ENCODE measurements around the gene BRAT1. TPM values are rescaled to one million over a fixed set of nuclear protein-coding genes. Genes with fewer than 3 reads are reported as not detected.
A peak's percentile ranks its signal among the peaks of the same experiment; 100 is the strongest.

BRAT1 gene
- total and polyA plus RNA-seq, 2 donors (not counting 1 experiment from before 2014, with no cell fraction given): 36.8 to 68.3 TPM

GRCh38 chr7:2558629-2559282 lies 3.4 kb upstream of the BRAT1 start, which contains the start of gene IQCE:
IQCE (plus strand) TSS chr7:2558979; CDS start chr7:2559182, 203 bp downstream.
- POLR2A ChIA-PET: interaction anchor here (0.8 to 1.4 kb wide), 3 partner anchors 29 to 48 kb away, joined by 7 to 11 read pairs (median 10); no protein-coding TSS in a partner anchor
- no peaks in the 10 kb centered on the region for H3K9me3 ChIP-seq (ENCODE audit: control extremely low read depth in 1 of 3, control insufficient read depth in 2 of 3, insufficient read depth in 1 of 3, low read length in 2 of 3)
- CTCF ChIA-PET: interaction anchor here (0.8 to 1.7 kb wide), 5 partner anchors 9 to 151 kb away, joined by 3 to 6 read pairs (median 3); no protein-coding TSS in a partner anchor
- peak; percentile 92 for DNase-seq
- no peaks in the 10 kb centered on the region for H3K27me3 Mint-ChIP-seq
- H3K27ac ChIP-seq (ENCODE audit: low read length in 2 of 2): peak within 1 kb of the TSS in 1 of 2 donors; percentile 49
- H3K27me3 ChIP-seq (replicated peaks in 1 of 4; ENCODE audit: control extremely low read depth in 1 of 4, control insufficient read depth in 3 of 4, insufficient read depth in 4 of 4, low read length in 3 of 4): no peaks in the 10 kb centered on the region
- H3K79me2 ChIP-seq (ENCODE audit: control insufficient read depth, insufficient read depth, low read length): peaks cover 20% of the 10 kb centered on the region
- peak within 1 kb of the TSS; percentile 25 to 89 (median 63) for H3K4me3 ChIP-seq (ENCODE audit: control extremely low read depth in 1 of 5, extremely low read depth in 1 of 5, insufficient read depth in 1 of 5, low read depth in 2 of 5, low read length in 4 of 5)
- H3K4me2 ChIP-seq (replicated peaks; ENCODE audit: low read depth, low read length, poor library complexity, severe bottlenecking): peak within 1 kb of the TSS; percentile 99
- peaks cover 33% of the 10 kb centered on the region for H3K4me1 Mint-ChIP-seq
- H4K20me1 ChIP-seq (ENCODE audit: control insufficient read depth, insufficient read depth, low read length, poor library complexity, severe bottlenecking): peaks cover 11% of the 10 kb centered on the region
- TF ChIP-seq CTCF (IDR thresholded peaks at IDR 0.05): no peak
- no peak for TF ChIP-seq EZH2 (IDR thresholded peaks at IDR 0.05; ENCODE audit: borderline replicate concordance, insufficient read depth, low read depth, low read length, poor library complexity, severe bottlenecking)
- intact Hi-C loops (cut with micrococcal nuclease): loop anchor here (1.0 to 5.0 kb wide), 3 partner anchors 28 to 156 kb away; partner anchors contain the start of genes CHST12 and GRIFIN
- H2AFZ ChIP-seq (ENCODE audit: insufficient read depth, low read depth, low read length, poor library complexity, severe bottlenecking): peak within 1 kb of the TSS; percentile 83
- H3K4me3 Mint-ChIP-seq: peak within 1 kb of the TSS; percentile 79
- peak; percentile 44 for ATAC-seq (ENCODE audit: low read depth)
- peaks cover 24 to 34% of the 10 kb centered on the region in 2 donors for H3K4me1 ChIP-seq (ENCODE audit: control insufficient read depth in 2 of 2, insufficient read depth in 2 of 2, low read length in 2 of 2)
- no peaks in the 10 kb centered on the region for H3K9me3 Mint-ChIP-seq (ENCODE audit: insufficient read depth)
- peak within 1 kb of the TSS; percentile 87 for H3K9ac ChIP-seq (ENCODE audit: low read length)
- peak within 1 kb of the TSS; percentile 46 for H3K27ac Mint-ChIP-seq
- H3K36me3 ChIP-seq (replicated peaks in 1 of 2; ENCODE audit: control extremely low read depth in 1 of 2, control insufficient read depth in 1 of 2, extremely low read depth in 1 of 2, insufficient read depth in 2 of 2, low read length in 1 of 2): no peaks in the 10 kb centered on the region
- 1% methylated on average over 63 of the region's 66 CpGs for WGBS (ENCODE audit: insufficient coverage)

Data from B cell (primary cell).